ENCODE data around the gene VIT. TPM values are rescaled to one million over a fixed set of nuclear protein-coding genes. Genes with fewer than 3 reads are reported as not detected.

The VIT gene
- total RNA-seq, 2 donors from 2014 or later = not detected

GRCh38 chr2:36706021-36706876 is 9.7 kb downstream of the VIT start:
- no peak for DNase-seq
- no peak overlapping the region for H3K27ac Mint-ChIP-seq
- no peak for ATAC-seq (replicated peaks in 1 of 2)

GRCh38 chr2:36707050-36707449 is 10.5 kb downstream of the VIT start:
- DNase-seq (no peak), ATAC-seq (replicated peaks in 1 of 2) (no peak)
- no peaks in the 10 kb centered on the region for H3K27me3 Mint-ChIP-seq (ENCODE audit: low read depth)
- no peak overlapping the region for H3K27ac Mint-ChIP-seq
- peaks cover 2 to 5% of the 10 kb centered on the region in 2 donors for H3K9me3 Mint-ChIP-seq
- H3K4me3 Mint-ChIP-seq = no peak overlapping the region
- peaks cover 0 to 4% of the 10 kb centered on the region in 2 donors for H3K36me3 Mint-ChIP-seq (ENCODE audit: insufficient read depth in 2 of 2)
- no peaks in the 10 kb centered on the region for H3K4me1 Mint-ChIP-seq (ENCODE audit: low read depth)

More at GRCh38 chr2:36706021-36706876, 9.7 kb downstream of the VIT start:
- Mint-ChIP-seq H3K4me1 (ENCODE audit: low read depth) (no peaks in the 10 kb centered on the region), H3K36me3 (ENCODE audit: insufficient read depth in 2 of 2) (peaks cover 0 to 4% of the 10 kb centered on the region in 2 donors), H3K27me3 (ENCODE audit: low read depth) (no peaks in the 10 kb centered on the region), H3K4me3 (no peak overlapping the region), H3K9me3 (peaks cover 2 to 5% of the 10 kb centered on the region in 2 donors)

- Mint-ChIP-seq H3K4me3 (no peak overlapping the region), H3K36me3 (ENCODE audit: insufficient read depth in 2 of 2) (peaks cover 0 to 4% of the 10 kb centered on the region in 2 donors), H3K9me3 (peaks cover 2 to 5% of the 10 kb centered on the region in 2 donors), H3K4me1 (ENCODE audit: low read depth) (no peaks in the 10 kb centered on the region), H3K27me3 (ENCODE audit: low read depth) (peaks cover 7% of the 10 kb centered on the region), H3K27ac (no peak overlapping the region)
- ATAC-seq (replicated peaks in 1 of 2) (no peak), DNase-seq (no peak)
Observed at GRCh38 chr2:36708041-36708741, 11.7 kb downstream of the VIT start.

- DNase-seq (no peak), ATAC-seq (replicated peaks in 1 of 2) (no peak)
- Mint-ChIP-seq H3K36me3 (ENCODE audit: insufficient read depth in 2 of 2) (peaks cover 0 to 4% of the 10 kb centered on the region in 2 donors), H3K4me3 (no peak overlapping the region), H3K4me1 (ENCODE audit: low read depth) (no peaks in the 10 kb centered on the region), H3K27ac (no peak overlapping the region), H3K27me3 (ENCODE audit: low read depth) (peaks cover 10% of the 10 kb centered on the region), H3K9me3 (peaks cover 2 to 5% of the 10 kb centered on the region in 2 donors)
Observed at GRCh38 chr2:36710858-36711515, 14.5 kb downstream of the VIT start.

- no peak for DNase-seq
- Mint-ChIP-seq H3K4me1 (ENCODE audit: low read depth) (no peaks in the 10 kb centered on the region), H3K36me3 (ENCODE audit: insufficient read depth in 2 of 2) (peaks cover 0 to 4% of the 10 kb centered on the region in 2 donors), H3K9me3 (peaks cover 2 to 5% of the 10 kb centered on the region in 2 donors), H3K27ac (no peak overlapping the region), H3K4me3 (no peak overlapping the region), H3K27me3 (ENCODE audit: low read depth) (peaks cover 10% of the 10 kb centered on the region)
- no peak for ATAC-seq (replicated peaks in 1 of 2)
Observed at GRCh38 chr2:36711741-36712314, 15.3 kb downstream of the VIT start.

- Mint-ChIP-seq H3K27ac (no peak overlapping the region), H3K27me3 (ENCODE audit: low read depth) (peaks cover 10% of the 10 kb centered on the region), H3K36me3 (ENCODE audit: insufficient read depth in 2 of 2) (peaks cover 0 to 4% of the 10 kb centered on the region in 2 donors), H3K4me1 (ENCODE audit: low read depth) (no peaks in the 10 kb centered on the region), H3K4me3 (no peak overlapping the region), H3K9me3 (peaks cover 2 to 5% of the 10 kb centered on the region in 2 donors)
- ATAC-seq (replicated peaks in 1 of 2) (no peak), DNase-seq (no peak)
Observed at GRCh38 chr2:36713310-36713709, 16.8 kb downstream of the VIT start.

GRCh38 chr2:36716111-36716510 is 19.6 kb downstream of the VIT start:
- H3K27ac Mint-ChIP-seq = no peak overlapping the region
- ATAC-seq (replicated peaks in 1 of 2) (no peak), DNase-seq (no peak)
- peaks cover 0 to under 1% of the 10 kb centered on the region in 2 donors for H3K36me3 Mint-ChIP-seq (ENCODE audit: insufficient read depth in 2 of 2)
- H3K4me3 Mint-ChIP-seq = no peak overlapping the region
- peaks cover 2 to 3% of the 10 kb centered on the region in 2 donors for H3K9me3 Mint-ChIP-seq
- H3K27me3 Mint-ChIP-seq (ENCODE audit: low read depth) = peaks cover 10% of the 10 kb centered on the region
- no peaks in the 10 kb centered on the region for H3K4me1 Mint-ChIP-seq (ENCODE audit: low read depth)

- Mint-ChIP-seq H3K4me3 (no peak overlapping the region), H3K36me3 (ENCODE audit: insufficient read depth in 2 of 2) (no peaks in the 10 kb centered on the region), H3K27me3 (ENCODE audit: low read depth) (peaks cover 8% of the 10 kb centered on the region), H3K9me3 (peaks cover 2% of the 10 kb centered on the region in 2 donors), H3K27ac (no peak overlapping the region), H3K4me1 (ENCODE audit: low read depth) (no peaks in the 10 kb centered on the region)
- no peak for ATAC-seq (replicated peaks in 1 of 2)
- no peak for DNase-seq
Observed at GRCh38 chr2:36717603-36718266, 21.2 kb downstream of the VIT start.

GRCh38 chr2:36727550-36727949 is 31.0 kb downstream of the VIT start:
- H3K4me3 Mint-ChIP-seq = no peak overlapping the region
- no peaks in the 10 kb centered on the region for H3K9me3 Mint-ChIP-seq
- DNase-seq (no peak), ATAC-seq (replicated peaks in 1 of 2) (no peak)
- H3K4me1 Mint-ChIP-seq (ENCODE audit: low read depth) = no peaks in the 10 kb centered on the region
- H3K27me3 Mint-ChIP-seq (ENCODE audit: low read depth) = peaks cover 10% of the 10 kb centered on the region
- H3K36me3 Mint-ChIP-seq (ENCODE audit: insufficient read depth in 2 of 2) = no peaks in the 10 kb centered on the region
- no peak overlapping the region for H3K27ac Mint-ChIP-seq

GRCh38 chr2:36729067-36729466 is 32.6 kb downstream of the VIT start:
- Mint-ChIP-seq H3K4me1 (ENCODE audit: low read depth) (no peaks in the 10 kb centered on the region), H3K9me3 (no peaks in the 10 kb centered on the region), H3K4me3 (no peak overlapping the region), H3K36me3 (ENCODE audit: insufficient read depth in 2 of 2) (no peaks in the 10 kb centered on the region), H3K27me3 (ENCODE audit: low read depth) (peaks cover 14% of the 10 kb centered on the region), H3K27ac (no peak overlapping the region)
- DNase-seq = no peak
- no peak for ATAC-seq (replicated peaks in 1 of 2)

GRCh38 chr2:36731941-36732672 is 35.6 kb downstream of the VIT start:
- H3K9me3 Mint-ChIP-seq = no peaks in the 10 kb centered on the region
- H3K27me3 Mint-ChIP-seq (ENCODE audit: low read depth) = peaks cover 14% of the 10 kb centered on the region
- H3K4me3 Mint-ChIP-seq = no peak overlapping the region
- no peaks in the 10 kb centered on the region for H3K4me1 Mint-ChIP-seq (ENCODE audit: low read depth)
- ATAC-seq (replicated peaks in 1 of 2) = no peak
- no peak for DNase-seq
- H3K36me3 Mint-ChIP-seq (ENCODE audit: insufficient read depth in 2 of 2) = no peaks in the 10 kb centered on the region
- no peak overlapping the region for H3K27ac Mint-ChIP-seq

- Mint-ChIP-seq H3K4me1 (ENCODE audit: low read depth) (no peaks in the 10 kb centered on the region), H3K36me3 (ENCODE audit: insufficient read depth in 2 of 2) (no peaks in the 10 kb centered on the region), H3K4me3 (no peak overlapping the region), H3K27me3 (ENCODE audit: low read depth) (peaks cover 14% of the 10 kb centered on the region), H3K27ac (no peak overlapping the region), H3K9me3 (no peaks in the 10 kb centered on the region)
- no peak for ATAC-seq (replicated peaks in 1 of 2)
- no peak for DNase-seq
Observed at GRCh38 chr2:36732673-36733036, 36.1 kb downstream of the VIT start.

Data from activated T-cell treated with anti-CD3 and anti-CD28 coated beads, Interleukin-2, amount 50 U/mL, for 72 hours (primary cell).